NT2/D1 (cell line): Measurements from ENCODE around the gene ATAD2B.

Experiments
- YY1 ChIP-seq: IDR thresholded peaks from 2 replicates; pipeline ENCODE4 v1.6.1; 2011; ENCODE audit not compliant: insufficient read length, insufficient read depth
- ZNF274 ChIP-seq: IDR thresholded peaks from 2 replicates; pipeline ENCODE4 v1.6.1; 2011; ENCODE audit warnings: mild to moderate bottlenecking, low read depth, low read length

- TF ChIP-seq YY1: no peak
- TF ChIP-seq ZNF274: no peak
These were observed 76.2 kb downstream of the ATAD2B start for GRCh38 chr2:23850564-23851256.
